Measurements from ENCODE around the gene GPANK1.
A peak's percentile ranks its signal among the peaks of the same experiment; 100 is the strongest.

Gene GPANK1

GRCh38 chr6:31680226-31681134 is 15.7 kb upstream of the GPANK1 start, which contains the start of gene LY6G5C:
Gene LY6G5C (minus strand): TSS chr6:31681067. CDS start chr6:31680373, 694 bp downstream.
- TF ChIP-seq Cebpa-rat (IDR thresholded peaks at IDR 0.05) = no peak
- no peaks in the 10 kb centered on the region for H3K9me3 ChIP-seq
- peak within 1 kb of the TSS; percentile 91 for H3K4me2 ChIP-seq
- H3K4me1 ChIP-seq = peaks cover 62% of the 10 kb centered on the region
- peak within 1 kb of the TSS; percentile 54; the same call in 1 of the 2 replicates for H3K9ac ChIP-seq
- H4K20me1 ChIP-seq = peaks cover 26% of the 10 kb centered on the region
- H3K27ac ChIP-seq = peak within 1 kb of the TSS; percentile 39
- H3K27me3 ChIP-seq = no peaks in the 10 kb centered on the region
- H3K36me3 ChIP-seq = peaks cover 23% of the 10 kb centered on the region
- peak within 1 kb of the TSS; percentile 54 for H3K4me3 ChIP-seq

DNA sequence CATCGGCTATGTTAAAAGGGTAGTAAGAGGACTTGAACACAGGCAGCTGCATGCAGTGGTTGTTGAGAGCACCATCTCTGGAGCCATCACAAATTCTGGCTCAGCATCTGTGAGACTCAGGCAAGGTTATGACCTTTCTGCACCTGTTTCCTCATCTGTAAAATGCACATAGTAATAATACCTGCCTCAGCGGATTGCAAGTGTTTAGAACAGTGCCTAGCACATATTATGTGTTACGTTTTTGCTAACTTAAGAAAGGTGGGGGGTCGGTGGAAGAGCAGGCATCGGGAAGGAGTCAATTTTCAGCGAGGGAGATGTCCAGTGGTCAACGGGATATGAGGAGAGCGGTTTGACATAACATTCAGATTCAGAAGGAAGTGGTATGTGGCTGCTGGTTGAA is 13.2 kb upstream of the GPANK1 start:
- Histone ChIP-seq H3K36me3 (peaks cover 22% of the 10 kb centered on the region), H3K27ac (no peak overlapping the region), H3K9ac (no peak overlapping the region), H3K4me2 (0 out of 2 replicates have a peak overlapping the region, but pooled peaks have one; percentile 1), H3K9me3 (no peaks in the 10 kb centered on the region), H4K20me1 (peaks cover 34% of the 10 kb centered on the region), H3K4me1 (peaks cover 62% of the 10 kb centered on the region), H3K4me3 (no peak overlapping the region), H3K27me3 (no peaks in the 10 kb centered on the region)
- no peak for TF ChIP-seq Cebpa-rat (IDR thresholded peaks at IDR 0.05)

GRCh38 chr6:31676904-31677303 is 12.1 kb upstream of the GPANK1 start:
- Histone ChIP-seq H3K4me2 (no peak overlapping the region), H3K9ac (no peak overlapping the region), H3K36me3 (peaks cover 32% of the 10 kb centered on the region), H3K27ac (no peak overlapping the region), H3K27me3 (no peaks in the 10 kb centered on the region), H3K4me3 (no peak overlapping the region), H3K4me1 (peaks cover 53% of the 10 kb centered on the region), H4K20me1 (peaks cover 36% of the 10 kb centered on the region), H3K9me3 (no peaks in the 10 kb centered on the region)
- no peak for TF ChIP-seq Cebpa-rat (IDR thresholded peaks at IDR 0.05)

DNA sequence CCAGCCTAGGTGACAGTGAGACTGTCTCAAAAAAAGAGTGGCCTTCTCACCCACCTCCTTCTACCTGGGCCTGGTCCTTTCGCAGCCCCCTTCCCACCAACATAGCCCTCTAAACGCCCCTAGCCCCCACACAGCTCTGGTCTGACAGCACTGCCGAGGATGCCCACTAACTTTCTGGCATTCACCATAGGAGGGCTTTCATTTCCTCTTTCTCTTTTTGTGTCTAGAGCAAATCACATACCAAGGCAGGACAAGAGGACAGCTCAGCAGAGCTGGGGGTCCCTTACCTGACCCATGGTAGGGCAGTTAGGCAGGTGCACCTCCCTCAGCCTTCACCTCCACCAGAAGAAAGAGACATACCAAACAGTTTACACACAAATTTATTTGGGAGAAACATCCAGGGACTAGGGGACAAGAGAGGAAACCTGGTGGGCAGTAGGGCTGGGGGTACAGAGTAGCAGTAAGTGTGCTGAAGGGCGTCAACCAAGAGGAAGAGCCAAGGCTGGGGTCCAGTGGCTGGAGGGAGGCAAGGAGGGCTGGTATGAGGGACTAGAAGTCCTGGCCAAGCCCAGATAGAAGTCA is 11.6 kb upstream of the GPANK1 start:
- no peaks in the 10 kb centered on the region for H3K9me3 ChIP-seq
- H3K27ac ChIP-seq = no peak overlapping the region
- no peak overlapping the region for H3K9ac ChIP-seq
- TF ChIP-seq Cebpa-rat (IDR thresholded peaks at IDR 0.05) = no peak
- no peak overlapping the region for H3K4me3 ChIP-seq
- no peaks in the 10 kb centered on the region for H3K27me3 ChIP-seq
- 0 out of 2 replicates have a peak overlapping the region, but pooled peaks have one; percentile 8 for H3K4me2 ChIP-seq
- peaks cover 36% of the 10 kb centered on the region for H3K36me3 ChIP-seq
- H4K20me1 ChIP-seq = peaks cover 36% of the 10 kb centered on the region
- peaks cover 48% of the 10 kb centered on the region for H3K4me1 ChIP-seq

GRCh38 chr6:31669676-31670075 is 4.9 kb upstream of the GPANK1 start, which contains the start of gene LY6G5B:
Gene LY6G5B (plus strand): TSS chr6:31669976. CDS start chr6:31670951, 975 bp downstream.
- Histone ChIP-seq H4K20me1 (peaks cover 28% of the 10 kb centered on the region; the same call in 1 of the 2 replicates), H3K27ac (no peak within 1 kb of the TSS), H3K4me1 (peaks cover 12% of the 10 kb centered on the region), H3K36me3 (peaks cover 77% of the 10 kb centered on the region), H3K4me3 (no peak within 1 kb of the TSS), H3K27me3 (no peaks in the 10 kb centered on the region), H3K9ac (peak within 1 kb of the TSS; percentile 22; the same call in 1 of the 2 replicates), H3K9me3 (no peaks in the 10 kb centered on the region), H3K4me2 (no peak within 1 kb of the TSS)
- TF ChIP-seq Cebpa-rat (IDR thresholded peaks at IDR 0.05) = no peak

DNA sequence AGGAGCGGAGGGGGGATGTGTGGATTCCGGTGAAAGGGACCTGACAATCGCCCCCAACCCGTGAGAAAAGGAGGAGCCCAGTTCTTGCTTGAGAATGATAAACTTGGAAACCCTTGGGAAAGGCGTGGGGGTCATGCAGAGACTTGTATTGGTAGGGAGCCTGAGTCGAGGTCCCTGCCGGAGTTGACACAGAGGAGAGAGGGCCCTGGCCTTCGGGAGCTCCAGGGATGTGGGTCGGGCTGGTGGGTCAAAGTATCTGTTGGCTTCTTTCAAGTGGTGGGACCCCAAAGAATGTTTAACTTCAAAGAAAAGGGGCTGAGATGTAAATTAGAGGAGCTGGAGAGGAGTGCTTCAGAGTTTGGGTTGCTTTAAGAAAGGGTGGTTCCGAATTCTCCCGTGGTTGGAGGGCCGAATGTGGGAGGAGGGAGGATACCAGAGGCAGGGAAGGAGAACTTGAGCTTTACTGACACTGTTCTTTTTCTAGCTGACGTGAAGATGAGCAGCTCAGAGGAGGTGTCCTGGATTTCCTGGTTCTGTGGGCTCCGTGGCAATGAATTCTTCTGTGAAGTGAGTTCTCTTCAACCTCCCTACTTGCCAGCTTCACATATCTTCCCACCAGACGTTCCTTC is 1.7 kb upstream of the GPANK1 start:
- Histone ChIP-seq H3K27ac (peak overlapping the region; percentile 97), H3K4me3 (peak overlapping the region; percentile 83), H3K36me3 (peaks cover 64% of the 10 kb centered on the region), H3K9me3 (no peaks in the 10 kb centered on the region), H3K4me1 (peaks cover 42% of the 10 kb centered on the region), H4K20me1 (peaks cover 19% of the 10 kb centered on the region; the same call in 1 of the 2 replicates), H3K9ac (peak overlapping the region; percentile 91), H3K27me3 (no peaks in the 10 kb centered on the region), H3K4me2 (peak overlapping the region; percentile 89)
- no peak for TF ChIP-seq Cebpa-rat (IDR thresholded peaks at IDR 0.05)

DNA sequence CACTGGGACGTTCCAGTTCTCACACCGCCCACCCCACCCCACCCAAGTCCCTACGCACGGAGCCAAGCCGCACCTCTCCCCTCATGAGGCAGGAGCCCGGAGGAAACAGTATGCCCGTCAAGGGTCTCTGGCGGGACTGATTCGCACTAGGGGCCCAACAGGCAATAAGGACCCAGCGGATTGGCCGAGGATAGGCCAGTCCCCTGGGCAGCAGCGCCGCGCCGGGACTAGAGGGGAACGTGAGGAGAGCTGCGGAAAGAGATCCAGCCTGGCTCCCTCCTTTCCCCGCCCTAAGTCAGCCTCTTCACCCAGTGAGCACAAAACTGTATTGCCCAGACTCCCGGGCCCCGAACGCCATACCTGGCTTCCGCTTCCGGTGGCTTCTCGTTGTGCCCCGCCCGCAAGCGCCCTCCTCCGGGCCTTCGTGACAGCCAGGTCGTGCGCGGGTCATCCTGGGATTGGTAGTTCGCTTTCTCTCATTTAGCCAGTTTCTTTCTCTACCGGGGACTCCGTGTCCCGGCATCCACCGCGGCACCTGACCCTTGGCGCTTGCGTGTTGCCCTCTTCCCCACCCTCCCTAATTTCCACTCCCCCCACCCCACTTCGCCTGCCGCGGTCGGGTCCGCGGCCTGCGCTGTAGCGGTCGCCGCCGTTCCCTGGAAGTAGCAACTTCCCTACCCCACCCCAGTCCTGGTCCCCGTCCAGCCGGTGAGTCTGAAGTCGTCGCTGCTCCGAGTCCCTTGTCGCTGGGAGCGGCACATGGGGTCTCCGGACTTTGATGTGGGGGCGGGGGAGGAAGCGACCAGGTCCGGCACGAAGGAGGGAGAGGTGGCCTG is 922 bp upstream of the GPANK1 start, which contains the start of gene CSNK2B:
Gene CSNK2B (plus strand): TSS at position 580 of the 836 bp plus-strand sequence. CDS start 752 bp downstream, outside the sequence.
- Histone ChIP-seq H3K4me3 (peak within 1 kb of the TSS; percentile 83), H3K36me3 (peaks cover 58% of the 10 kb centered on the region), H3K9ac (peak within 1 kb of the TSS; percentile 91), H3K9me3 (no peaks in the 10 kb centered on the region), H4K20me1 (peaks cover 18% of the 10 kb centered on the region; the same call in 1 of the 2 replicates), H3K4me1 (peaks cover 49% of the 10 kb centered on the region), H3K27ac (peak within 1 kb of the TSS; percentile 97), H3K27me3 (no peaks in the 10 kb centered on the region), H3K4me2 (peak within 1 kb of the TSS; percentile 100)
- TF ChIP-seq Cebpa-rat (IDR thresholded peaks at IDR 0.05) = no peak

GRCh38 chr6:31663961-31664789 is 622 bp downstream of the GPANK1 start:
- peaks cover 59% of the 10 kb centered on the region for H3K4me1 ChIP-seq
- peak overlapping the region; percentile 100 for H3K4me2 ChIP-seq
- peaks cover 42% of the 10 kb centered on the region for H3K36me3 ChIP-seq
- H3K27ac ChIP-seq = peak overlapping the region; percentile 97
- no peak for TF ChIP-seq Cebpa-rat (IDR thresholded peaks at IDR 0.05)
- H3K27me3 ChIP-seq = no peaks in the 10 kb centered on the region
- peak overlapping the region; percentile 83 for H3K4me3 ChIP-seq
- H4K20me1 ChIP-seq = peaks cover 15% of the 10 kb centered on the region; the same call in 1 of the 2 replicates
- H3K9ac ChIP-seq = peak overlapping the region; percentile 91
- no peaks in the 10 kb centered on the region for H3K9me3 ChIP-seq
